ENCODE data around the gene CSAG1.
"Not testable (repeated sequence)": the region's sequence is repeated elsewhere in the genome, so short reads cannot be mapped to it uniquely, and the experiment has no call there.

DNA sequence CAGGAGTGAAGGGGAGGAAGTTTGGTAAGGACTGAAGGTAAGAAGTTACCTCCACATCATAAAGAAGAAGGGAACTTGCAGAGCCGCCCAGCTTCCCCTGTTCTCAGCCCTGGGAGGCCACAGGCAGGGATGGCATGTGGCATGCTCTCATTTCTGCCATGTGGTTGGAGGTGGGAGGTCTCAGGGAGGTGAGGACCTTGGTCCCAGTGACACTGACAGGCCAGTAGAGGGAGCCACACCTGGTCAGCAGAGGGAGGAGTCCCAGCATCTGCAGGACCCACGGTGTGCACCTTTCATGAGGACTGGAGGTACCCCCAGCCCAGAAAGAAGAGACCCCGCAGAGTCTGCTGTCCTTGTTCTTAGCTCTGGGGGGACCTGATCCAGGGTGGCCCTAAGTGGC lies 52.5 kb downstream of the CSAG1 start:
- not testable (repeated sequence) for TF ChIP-seq POLR2AphosphoS5, POLR2A (IDR thresholded peaks at IDR 0.05)
